GM12801 (cell line): Measurements from ENCODE around the gene PHOSPHO1.

ENCODE experiments used
- CTCF ChIP-seq: IDR thresholded peaks from one replicate; pipeline ENCODE4 v1.5.1; 2011; ENCODE audit warnings: control low read depth; ENCODE audit not compliant: insufficient read length; ENCODE audit errors: extremely low read depth

The PHOSPHO1 gene

GRCh38 chr17:49214676-49215360 lies 15.8 kb downstream of the PHOSPHO1 start:
- no peak for TF ChIP-seq CTCF

GRCh38 chr17:49213847-49214246 lies 16.7 kb downstream of the PHOSPHO1 start:
- TF ChIP-seq CTCF: no peak

- no peak for TF ChIP-seq CTCF
These were observed 17.2 kb downstream of the PHOSPHO1 start for GRCh38 chr17:49213399-49213798.

GRCh38 chr17:49210158-49211029 lies 20.2 kb downstream of the PHOSPHO1 start, which contains the start of the genes ABI3 and GNGT2:
Gene ABI3 (plus strand): TSS chr17:49210707. CDS start chr17:49210725, 18 bp downstream.
Gene GNGT2 (minus strand): TSS chr17:49210574. CDS start chr17:49207422, 3,152 bp downstream.
- no peak for TF ChIP-seq CTCF

- TF ChIP-seq CTCF: no peak
These were observed 21.5 kb downstream of the PHOSPHO1 start for GRCh38 chr17:49209061-49209571.

GRCh38 chr17:49204516-49204915 lies 26.1 kb downstream of the PHOSPHO1 start:
- TF ChIP-seq CTCF: no peak

- TF ChIP-seq CTCF: no peak
These were observed 26.8 kb downstream of the PHOSPHO1 start for GRCh38 chr17:49203796-49204195.
